Neural progenitor cell (in vitro differentiated cells): ENCODE data around the gene STK24.

Experiments
- EZH2 ChIP-seq: fragments of 200-600 bp; sonication (generic); IDR thresholded peaks from 2 replicates; pipeline ENCODE4 v1.6.1; 2017; ENCODE audit warnings: antibody characterized with exemption, mild to moderate bottlenecking, moderate library complexity
- TF ChIP-seq, protein P1 (sequence below): fragments of 200-600 bp; sonication (generic); IDR thresholded peaks from 2 replicates; pipeline ENCODE4 v1.5.1; 2017; ENCODE audit warnings: antibody characterized with exemption, mild to moderate bottlenecking

DNA sequence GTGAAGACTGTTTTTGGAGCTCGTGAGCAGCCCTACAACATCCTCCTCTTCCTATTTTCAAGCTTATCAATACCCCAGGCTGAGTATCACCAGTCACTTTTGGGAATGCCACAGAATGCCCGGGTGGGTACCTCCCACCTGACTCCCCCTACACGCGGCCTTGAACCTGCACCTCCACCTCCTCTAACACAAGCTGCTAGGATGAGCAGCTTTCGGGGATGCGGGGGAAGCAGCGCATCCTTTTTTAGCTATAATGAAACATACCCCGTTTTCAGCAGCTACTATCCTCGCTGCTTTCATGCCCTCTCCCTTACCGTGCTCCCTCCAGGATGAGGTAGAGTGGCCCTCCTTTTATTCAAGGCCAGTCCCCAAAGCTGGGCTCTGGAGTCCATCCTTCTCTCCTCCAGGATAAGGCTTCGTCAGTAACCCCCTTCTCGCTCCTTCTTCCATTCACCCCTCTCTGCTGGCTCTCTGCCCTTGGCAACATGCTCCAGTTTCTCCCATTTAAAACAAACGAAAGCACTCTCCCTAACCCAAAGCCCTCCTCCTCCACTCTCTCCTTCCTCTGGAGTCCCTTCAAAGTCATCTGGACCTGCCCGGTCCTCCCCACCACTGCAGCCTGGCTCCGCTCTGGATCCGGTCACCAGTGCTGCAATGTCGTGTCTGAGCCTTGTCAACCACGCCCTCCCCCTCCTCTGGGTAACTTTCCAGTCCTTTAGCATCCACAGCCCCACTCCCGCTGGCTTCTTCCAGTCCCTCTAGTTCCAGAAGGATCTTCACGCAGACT, 55.3 kb downstream of the STK24 start:
- TF ChIP-seq, protein P1, sequence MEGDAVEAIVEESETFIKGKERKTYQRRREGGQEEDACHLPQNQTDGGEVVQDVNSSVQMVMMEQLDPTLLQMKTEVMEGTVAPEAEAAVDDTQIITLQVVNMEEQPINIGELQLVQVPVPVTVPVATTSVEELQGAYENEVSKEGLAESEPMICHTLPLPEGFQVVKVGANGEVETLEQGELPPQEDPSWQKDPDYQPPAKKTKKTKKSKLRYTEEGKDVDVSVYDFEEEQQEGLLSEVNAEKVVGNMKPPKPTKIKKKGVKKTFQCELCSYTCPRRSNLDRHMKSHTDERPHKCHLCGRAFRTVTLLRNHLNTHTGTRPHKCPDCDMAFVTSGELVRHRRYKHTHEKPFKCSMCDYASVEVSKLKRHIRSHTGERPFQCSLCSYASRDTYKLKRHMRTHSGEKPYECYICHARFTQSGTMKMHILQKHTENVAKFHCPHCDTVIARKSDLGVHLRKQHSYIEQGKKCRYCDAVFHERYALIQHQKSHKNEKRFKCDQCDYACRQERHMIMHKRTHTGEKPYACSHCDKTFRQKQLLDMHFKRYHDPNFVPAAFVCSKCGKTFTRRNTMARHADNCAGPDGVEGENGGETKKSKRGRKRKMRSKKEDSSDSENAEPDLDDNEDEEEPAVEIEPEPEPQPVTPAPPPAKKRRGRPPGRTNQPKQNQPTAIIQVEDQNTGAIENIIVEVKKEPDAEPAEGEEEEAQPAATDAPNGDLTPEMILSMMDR, result no peak
- TF ChIP-seq EZH2, result no peak
